ENCODE measurements around the gene NDUFA3.

- TF ChIP-seq CTCF (IDR thresholded peaks at IDR 0.05) (no peak), EP300 (IDR thresholded peaks at IDR 0.05) (no peak)
Observed at GRCh38 chr19:54129617-54129996, 27.0 kb downstream of the NDUFA3 start.
